GM18511 (cell line): ENCODE results near the gene FCGBP.
"Not testable (repeated sequence)": the region's sequence is repeated elsewhere in the genome, so short reads cannot be mapped to it uniquely, and the experiment has no call there.

Experiments used
- ATAC-seq: cut with Tn5 transposase; IDR thresholded peaks from one replicate; pipeline ENCODE4 v1.9.1; 2021; ENCODE audit warnings: mild to moderate bottlenecking, moderate library complexity; ENCODE audit not compliant: unreplicated experiment

FCGBP gene

GRCh38 chr19:39892506-39892902 is 41.9 kb downstream of the FCGBP start:
- ATAC-seq, result not testable (repeated sequence)

- ATAC-seq, result not testable (repeated sequence)
Measured at GRCh38 chr19:39891660-39892505, 42.6 kb downstream of the FCGBP start.

- no peak for ATAC-seq
Measured at GRCh38 chr19:39890755-39891551, 43.5 kb downstream of the FCGBP start.

GRCh38 chr19:39889872-39890754 is 44.3 kb downstream of the FCGBP start:
- ATAC-seq, result not testable (repeated sequence)

GRCh38 chr19:39887456-39887951 is 46.9 kb downstream of the FCGBP start:
- ATAC-seq, result not testable (repeated sequence)

GRCh38 chr19:39885821-39886554 is 48.4 kb downstream of the FCGBP start:
- not testable (repeated sequence) for ATAC-seq

- ATAC-seq, result not testable (repeated sequence)
Measured at GRCh38 chr19:39884721-39885120, 49.7 kb downstream of the FCGBP start.
